ENCODE results near the gene SERPIND1. TPM values are rescaled to one million over a fixed set of nuclear protein-coding genes. Genes with fewer than 3 reads are reported as not detected.

SERPIND1 gene
- total and polyA plus RNA-seq, 2 of the 8 experiments (the other 6 are each of a cell fraction or from before 2014, with no cell fraction given): not detected

DNA sequence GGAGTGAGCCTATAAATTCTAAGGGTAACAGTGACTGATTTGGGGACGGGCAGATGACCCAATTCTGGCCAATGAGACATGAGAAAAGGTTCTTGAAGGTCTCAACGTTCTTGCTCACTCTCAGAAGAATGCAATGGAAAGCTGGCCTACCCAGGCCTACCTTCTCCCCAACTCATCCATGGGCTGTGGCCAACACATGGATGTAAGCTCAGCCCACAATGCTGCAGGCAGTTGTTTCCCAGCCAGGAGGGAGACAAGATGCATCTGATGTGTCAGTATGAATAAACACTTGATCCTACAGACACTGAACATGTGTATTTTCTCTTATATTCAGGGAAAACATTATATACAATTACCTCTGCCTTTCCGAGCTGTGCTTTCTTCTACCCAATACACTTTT lies 60.3 kb downstream of the SERPIND1 start (continued):
- TF ChIP-seq RNF2 (IDR thresholded peaks at IDR 0.05; ENCODE audit: borderline replicate concordance, low read depth, low read length, missing control alignments, poor library complexity, severe bottlenecking): no peak
- TF ChIP-seq RXRA (IDR thresholded peaks at IDR 0.05; ENCODE audit: insufficient read depth, low read depth, low read length): no peak
- no peak for TF ChIP-seq JUN (IDR thresholded peaks at IDR 0.05; ENCODE audit: low read depth, low read length)
- TF ChIP-seq, protein P1, sequence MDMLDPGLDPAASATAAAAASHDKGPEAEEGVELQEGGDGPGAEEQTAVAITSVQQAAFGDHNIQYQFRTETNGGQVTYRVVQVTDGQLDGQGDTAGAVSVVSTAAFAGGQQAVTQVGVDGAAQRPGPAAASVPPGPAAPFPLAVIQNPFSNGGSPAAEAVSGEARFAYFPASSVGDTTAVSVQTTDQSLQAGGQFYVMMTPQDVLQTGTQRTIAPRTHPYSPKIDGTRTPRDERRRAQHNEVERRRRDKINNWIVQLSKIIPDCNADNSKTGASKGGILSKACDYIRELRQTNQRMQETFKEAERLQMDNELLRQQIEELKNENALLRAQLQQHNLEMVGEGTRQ (IDR thresholded peaks at IDR 0.05; ENCODE audit: low read length): no peak

Data from H1 (cell line).